Caki2 (cell line): ENCODE data around the gene PDZD2. TPM values are rescaled to one million over a fixed set of nuclear protein-coding genes. Genes with fewer than 3 reads are reported as not detected.
A peak's percentile ranks its signal among the peaks of the same experiment; 100 is the strongest.

Experiments used
- DNase-seq: peaks from one replicate; pipeline ENCODE4 v3.0.0-alpha.2; 2015; ENCODE audit warnings: low read depth
- in situ Hi-C: cut with HindIII; loops from 2 replicates; pipeline ENCODE4 v1.10.0; 2016; ENCODE audit warnings: low sequenced_read_pairs, low pct_unique_long_range_greater_than_20kb, mixed read lengths
- total RNA-seq: library from RNA; depleted of rRNA; stranded (reverse); fragments of >200 nt; shearing (Covaris generic); gene quantifications from 2 replicates; pipeline ENCODE4 v1.2.3, GENCODE V29; 2014; ENCODE audit warnings: low replicate concordance

Gene PDZD2
- total RNA-seq, 1 experiment from 2014 or later: 0.17 TPM

- no peak for DNase-seq
- in situ Hi-C loops: no loop called here
These were observed 8.0 kb upstream of the PDZD2 start for GRCh38 chr5:31630931-31631330.

- no peak for DNase-seq
- in situ Hi-C loops: no loop called here
These were observed 6.5 kb upstream of the PDZD2 start for GRCh38 chr5:31632460-31632859.

GRCh38 chr5:31635446-31635845, 3.5 kb upstream of the PDZD2 start:
- in situ Hi-C loops: no loop called here
- DNase-seq: no peak

GRCh38 chr5:31637851-31638250, 1.1 kb upstream of the PDZD2 start:
- in situ Hi-C loops: no loop called here

GRCh38 chr5:31638345-31638744, 586 bp upstream of the PDZD2 start:
- no peak for DNase-seq
- in situ Hi-C loops: no loop called here

More at GRCh38 chr5:31637851-31638250, 1.1 kb upstream of the PDZD2 start:
- DNase-seq: no peak

GRCh38 chr5:31639481-31640411, 815 bp downstream of the PDZD2 start:
- in situ Hi-C loops: no loop called here
- no peak for DNase-seq

GRCh38 chr5:31640573-31640972, 1.6 kb downstream of the PDZD2 start:
- no peak for DNase-seq
- in situ Hi-C loops: no loop called here

GRCh38 chr5:31641059-31641458, 2.1 kb downstream of the PDZD2 start:
- no peak for DNase-seq
- in situ Hi-C loops: no loop called here

- in situ Hi-C loops: no loop called here
- DNase-seq: no peak
These were observed 2.6 kb downstream of the PDZD2 start for GRCh38 chr5:31641575-31641974.

GRCh38 chr5:31645420-31646081, 6.6 kb downstream of the PDZD2 start:
- DNase-seq: no peak
- in situ Hi-C loops: no loop called here

- in situ Hi-C loops: no loop called here
- DNase-seq: no peak
These were observed 9.4 kb downstream of the PDZD2 start for GRCh38 chr5:31648326-31648725.

- in situ Hi-C loops: no loop called here
- no peak for DNase-seq
These were observed 12.3 kb downstream of the PDZD2 start for GRCh38 chr5:31651241-31651640.

- DNase-seq: no peak
- in situ Hi-C loops: no loop called here
These were observed 16.6 kb downstream of the PDZD2 start for GRCh38 chr5:31655491-31655890.

- no peak for DNase-seq
These were observed 17.9 kb downstream of the PDZD2 start for GRCh38 chr5:31656806-31657205.

GRCh38 chr5:31657315-31657979, 18.5 kb downstream of the PDZD2 start:
- DNase-seq: no peak
- in situ Hi-C loops: no loop called here

More at GRCh38 chr5:31656806-31657205, 17.9 kb downstream of the PDZD2 start:
- in situ Hi-C loops: no loop called here

GRCh38 chr5:31661257-31661656, 22.3 kb downstream of the PDZD2 start:
- DNase-seq: no peak
- in situ Hi-C loops: no loop called here

GRCh38 chr5:31663519-31663918, 24.6 kb downstream of the PDZD2 start:
- in situ Hi-C loops: no loop called here
- no peak for DNase-seq

GRCh38 chr5:31664566-31664965, 25.6 kb downstream of the PDZD2 start:
- in situ Hi-C loops: no loop called here
- peak; percentile 12 for DNase-seq

GRCh38 chr5:31671339-31671741, 32.4 kb downstream of the PDZD2 start:
- in situ Hi-C loops: no loop called here
- DNase-seq: no peak
